GM19023 (cell line): Measurements from ENCODE around the gene AP1M1.

Source experiments
- ATAC-seq: cut with Tn5 transposase; IDR thresholded peaks from one replicate; pipeline ENCODE4 v1.9.1; 2021; ENCODE audit warnings: mild to moderate bottlenecking, moderate library complexity; ENCODE audit not compliant: unreplicated experiment

AP1M1 gene

DNA sequence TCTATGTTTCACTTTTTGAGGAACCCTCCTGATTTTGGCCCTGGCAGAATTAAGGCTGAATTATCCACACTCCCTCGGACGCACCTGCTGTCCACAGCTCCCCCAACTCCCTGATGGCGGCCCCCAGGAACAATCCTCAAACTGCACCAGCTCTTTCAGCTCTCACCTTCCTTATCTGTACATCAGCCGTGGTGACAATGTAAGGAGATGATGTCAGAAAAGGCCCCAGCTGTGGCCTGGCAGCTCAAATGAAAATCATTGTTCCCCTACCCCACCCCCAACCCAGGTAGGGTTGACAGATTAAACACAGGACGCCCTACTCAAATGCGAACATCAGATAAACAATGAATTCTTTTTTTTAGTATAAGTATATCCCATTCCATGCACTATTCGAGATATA, 91.9 kb downstream of the AP1M1 start:
- no peak for ATAC-seq

DNA sequence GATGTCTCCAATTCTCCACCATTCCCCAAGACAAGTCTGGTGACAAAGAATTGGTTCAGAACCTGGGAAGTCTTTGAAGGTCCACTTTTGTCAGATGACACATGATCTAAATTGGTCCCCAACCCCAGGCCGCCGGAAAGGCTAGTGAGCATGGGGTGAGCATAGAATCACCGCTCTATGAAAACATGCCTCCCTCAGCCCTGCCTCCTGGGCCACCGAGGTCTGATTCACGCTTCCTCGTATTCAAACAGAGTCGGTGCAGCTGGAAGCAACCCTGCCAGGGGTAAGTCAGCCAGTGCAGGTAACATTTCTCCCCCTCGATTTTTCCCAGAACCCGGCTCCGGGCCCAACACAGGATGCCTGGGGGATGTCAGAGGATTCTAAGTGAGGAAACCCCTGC, 93.0 kb downstream of the AP1M1 start:
- ATAC-seq: no peak

DNA sequence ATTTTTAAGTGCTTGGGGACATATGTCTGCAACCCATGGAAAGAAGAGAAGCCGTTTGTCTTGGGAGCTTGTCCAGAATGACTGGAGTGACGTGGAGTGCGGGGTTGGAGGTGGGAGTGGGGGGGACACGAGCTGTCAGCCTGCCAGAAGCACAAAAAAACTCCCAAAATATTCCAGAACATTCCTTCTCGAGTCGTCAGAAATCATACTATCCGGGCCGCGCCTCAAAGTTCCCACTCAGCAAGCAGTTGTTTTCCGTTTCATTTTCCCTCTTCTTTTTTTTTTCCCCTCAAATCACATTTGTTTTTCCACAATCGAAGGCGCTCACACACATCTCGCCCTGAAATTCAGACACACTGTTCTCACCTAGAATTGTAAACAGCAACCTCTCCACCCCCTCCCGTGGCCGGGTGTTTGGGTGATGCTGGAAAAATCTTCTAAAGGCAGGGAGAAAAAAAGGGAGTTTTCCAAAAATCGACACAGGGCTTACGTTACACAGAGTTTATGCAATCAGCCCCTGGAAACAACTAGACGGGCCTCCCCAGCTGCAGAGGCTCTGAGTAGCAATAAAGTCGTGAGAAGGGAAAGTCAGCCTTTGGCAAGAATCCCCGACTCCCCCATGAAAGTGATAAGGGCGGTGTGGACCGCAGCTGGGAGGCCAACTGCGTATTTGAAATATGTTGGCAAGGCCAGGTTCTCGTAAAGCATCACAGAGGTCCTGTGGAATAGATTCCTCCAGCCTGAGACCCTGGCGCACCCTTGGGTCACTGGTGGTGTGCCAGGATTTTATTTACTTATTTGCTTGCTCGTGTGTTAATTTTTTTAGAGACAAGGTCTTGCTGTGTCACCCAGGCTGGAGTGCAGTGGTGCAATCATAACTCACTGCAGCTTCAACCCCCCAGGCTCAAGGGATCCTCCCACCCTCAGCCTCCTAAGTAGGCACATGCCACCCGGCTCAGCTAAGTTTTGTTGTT, 95.7 kb downstream of the AP1M1 start:
- ATAC-seq: no peak

DNA sequence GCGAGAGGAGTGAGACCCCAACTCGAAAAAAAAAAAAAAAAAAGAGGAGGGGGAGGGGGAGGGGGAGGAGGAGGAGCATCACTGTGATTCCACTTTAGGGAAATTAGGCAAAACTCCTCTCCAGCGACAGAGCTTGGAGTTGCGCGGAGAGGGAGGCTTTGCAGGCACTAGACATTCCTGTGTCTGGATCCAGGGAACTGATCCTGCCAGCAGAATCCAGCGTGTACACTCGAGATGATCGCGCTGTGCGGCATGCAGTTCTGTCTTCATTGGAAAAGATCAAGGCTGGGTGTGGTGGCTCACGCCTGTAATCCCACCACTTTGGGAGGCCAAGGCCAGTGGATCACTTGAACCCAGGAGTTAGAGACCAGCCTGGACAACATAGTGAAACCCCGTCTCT, 97.3 kb downstream of the AP1M1 start:
- no peak for ATAC-seq
